Testis (tissue), 3 donors: Measurements from ENCODE around the gene VSIG8. TPM values are rescaled to one million over a fixed set of nuclear protein-coding genes. Genes with fewer than 3 reads are reported as not detected.

Source experiments
- DNase-seq: peaks from one replicate; pipeline ENCODE4 v3.0.0-alpha.2; 2019
- H3K27ac ChIP-seq, 2 donors: fragments of 200-600 bp; sonication (generic); one replicate each; pipeline ENCODE4 v1.5.1; 2019
- H3K27me3 ChIP-seq: fragments of 200-600 bp; sonication (generic); one replicate; pipeline ENCODE4 v1.5.1; 2019
- H3K36me3 ChIP-seq: fragments of 200-600 bp; sonication (generic); one replicate; pipeline ENCODE4 v1.5.1; 2017; ENCODE audit warnings: low read depth; ENCODE audit errors: missing control alignments
- H3K4me1 ChIP-seq: fragments of 200-600 bp; sonication (generic); one replicate; pipeline ENCODE4 v1.5.1; 2019
- H3K4me3 ChIP-seq, 2 donors: fragments of 200-600 bp; sonication (generic); one replicate each; pipeline ENCODE4 v1.5.1; 2017 to 2019
- H3K9me3 ChIP-seq: fragments of 200-600 bp; sonication (generic); one replicate; pipeline ENCODE4 v1.5.1; 2017
- POLR2A ChIP-seq: fragments of 450-650 bp; IDR thresholded peaks from one replicate; pipeline ENCODE4 v1.6.1; 2017; ENCODE audit warnings: antibody characterized with exemption, mild to moderate bottlenecking, moderate library complexity
- WGBS, 2 donors: methylation state at CpG; one replicate each; pipeline ENCODE4 v1.1.5; 2018; 5-methylcytosine and 5-hydroxymethylcytosine counted together
- intact Hi-C: fragments of 100-400 bp; cut with DNase I; formaldehyde crosslinking; loops from one replicate; pipeline ENCODE4 v1.15.1; 2023; ENCODE audit warnings: low total_unique reads
- polyA plus RNA-seq: library from polyadenylated mRNA; stranded (reverse); fragments of 350-450 nt; fragmentation: Illumina TruSeq; extraction: RNeasy Lipid Tissue Mini Kit (QIAGEN cat#74804); gene quantifications from one replicate; pipeline ENCODE4 v1.2.3, GENCODE V29; 2014; ENCODE audit warnings: low read depth, low replicate concordance; ENCODE audit not compliant: insufficient read depth
- total RNA-seq, 2 donors: library from RNA; depleted of rRNA; stranded (reverse); fragments of >200 nt; gene quantifications; one replicate each; pipeline ENCODE4 v1.2.3, GENCODE V29; 2016
- TF ChIP-seq, protein P1 (sequence below), 3 experiments: fragments of 450-650 bp in 2 of 3; fragments of 200-600 bp in 1 of 3; sonication (generic) in 1 of 3; IDR thresholded peaks; one replicate each; pipeline ENCODE4 v1.5.1; 2016 to 2019; ENCODE audit warnings: antibody characterized with exemption in 3 of 3, mild to moderate bottlenecking in 2 of 3, moderate library complexity in 1 of 3

The VSIG8 gene
- total and polyA plus RNA-seq, 3 donors from 2014 or later = 0.43 to 0.55 TPM; not detected in 1

DNA sequence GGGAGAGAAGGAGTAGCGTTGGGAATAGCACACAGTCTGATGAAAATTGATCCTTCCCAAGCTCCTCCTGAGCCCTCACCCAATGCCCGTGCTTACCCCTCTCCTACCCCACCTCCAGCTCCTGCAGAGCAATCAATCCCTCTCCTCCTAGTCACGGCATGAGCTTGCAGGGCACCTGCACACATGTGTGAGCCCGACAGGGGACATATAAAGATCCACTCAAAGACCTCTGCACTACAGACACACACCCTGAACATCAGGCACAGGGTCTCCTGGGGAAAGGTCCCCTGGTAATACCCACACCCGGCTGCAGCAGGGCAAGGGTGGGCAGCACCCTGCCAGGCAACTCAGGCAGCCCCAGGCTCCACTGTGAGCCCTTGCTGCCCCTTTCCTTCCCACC is 426 bp downstream of the VSIG8 start:
- Histone ChIP-seq H3K4me1 (no peaks in the 10 kb centered on the region), H3K27me3 (no peaks in the 10 kb centered on the region), H3K9me3 (no peaks in the 10 kb centered on the region), H3K27ac (no peak overlapping the region), H3K4me3 (no peak overlapping the region), H3K36me3 (no peaks in the 10 kb centered on the region)
- TF ChIP-seq, protein P1, sequence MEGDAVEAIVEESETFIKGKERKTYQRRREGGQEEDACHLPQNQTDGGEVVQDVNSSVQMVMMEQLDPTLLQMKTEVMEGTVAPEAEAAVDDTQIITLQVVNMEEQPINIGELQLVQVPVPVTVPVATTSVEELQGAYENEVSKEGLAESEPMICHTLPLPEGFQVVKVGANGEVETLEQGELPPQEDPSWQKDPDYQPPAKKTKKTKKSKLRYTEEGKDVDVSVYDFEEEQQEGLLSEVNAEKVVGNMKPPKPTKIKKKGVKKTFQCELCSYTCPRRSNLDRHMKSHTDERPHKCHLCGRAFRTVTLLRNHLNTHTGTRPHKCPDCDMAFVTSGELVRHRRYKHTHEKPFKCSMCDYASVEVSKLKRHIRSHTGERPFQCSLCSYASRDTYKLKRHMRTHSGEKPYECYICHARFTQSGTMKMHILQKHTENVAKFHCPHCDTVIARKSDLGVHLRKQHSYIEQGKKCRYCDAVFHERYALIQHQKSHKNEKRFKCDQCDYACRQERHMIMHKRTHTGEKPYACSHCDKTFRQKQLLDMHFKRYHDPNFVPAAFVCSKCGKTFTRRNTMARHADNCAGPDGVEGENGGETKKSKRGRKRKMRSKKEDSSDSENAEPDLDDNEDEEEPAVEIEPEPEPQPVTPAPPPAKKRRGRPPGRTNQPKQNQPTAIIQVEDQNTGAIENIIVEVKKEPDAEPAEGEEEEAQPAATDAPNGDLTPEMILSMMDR (IDR thresholded peaks at IDR 0.05) = no peak
- TF ChIP-seq POLR2A = no peak
- WGBS, 2 donors = 75 to 79% methylated on average over 5 of the region's 5 CpGs
- DNase-seq = no peak
- intact Hi-C loops = no loop called here

DNA sequence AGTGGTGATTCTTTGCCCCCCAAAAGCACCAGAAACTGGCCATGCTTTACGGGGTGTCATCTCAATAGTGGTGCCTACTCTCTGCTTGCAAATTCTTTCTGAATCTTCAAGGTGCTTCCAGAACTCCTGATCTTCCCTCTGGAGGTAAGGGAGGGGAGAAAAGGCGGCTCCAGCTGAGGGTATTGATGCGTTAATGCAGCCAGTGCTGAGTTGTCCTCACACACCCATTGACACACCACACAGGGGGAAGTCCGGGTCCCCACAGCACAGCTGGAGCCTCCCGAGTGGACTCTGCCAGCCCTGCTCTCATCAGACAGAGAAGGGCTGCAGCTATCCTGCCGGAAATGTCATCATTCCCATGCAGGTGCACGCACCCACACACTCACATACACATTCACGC is 1.2 kb downstream of the VSIG8 start:
- Histone ChIP-seq H3K27me3 (no peaks in the 10 kb centered on the region), H3K36me3 (no peaks in the 10 kb centered on the region), H3K4me1 (no peaks in the 10 kb centered on the region), H3K27ac (no peak overlapping the region), H3K9me3 (no peaks in the 10 kb centered on the region), H3K4me3 (no peak overlapping the region)
- WGBS, 2 donors = 85 to 88% methylated on average over 8 of the region's 8 CpGs
- DNase-seq = no peak
- intact Hi-C loops = no loop called here
- no peak for TF ChIP-seq POLR2A
- TF ChIP-seq, protein P1 (IDR thresholded peaks at IDR 0.05) = no peak

DNA sequence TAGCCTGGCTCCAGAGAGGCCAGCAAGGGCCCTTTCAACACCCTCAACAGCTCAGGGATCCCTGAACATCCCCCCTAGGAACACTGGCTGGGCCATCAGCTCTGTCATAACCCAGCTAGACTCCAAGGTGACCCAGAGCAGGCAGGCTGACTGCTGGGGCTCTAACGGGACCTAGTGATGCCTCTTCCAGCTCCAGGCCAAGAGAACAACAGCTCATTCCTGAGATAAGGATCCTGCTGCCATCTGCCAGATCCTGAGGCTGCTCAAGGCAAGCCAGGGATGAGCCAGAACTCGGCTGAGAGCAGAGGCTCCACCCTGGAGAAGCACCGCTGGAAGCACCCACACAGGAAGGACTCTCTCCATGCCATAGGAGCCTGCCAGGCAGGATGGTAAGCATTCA is 2.0 kb downstream of the VSIG8 start:
- TF ChIP-seq, protein P1 (IDR thresholded peaks at IDR 0.05) = no peak
- no peak for TF ChIP-seq POLR2A
- no peaks in the 10 kb centered on the region for H3K27me3 ChIP-seq
- no peak overlapping the region for H3K27ac ChIP-seq
- no peak overlapping the region for H3K4me3 ChIP-seq
- DNase-seq = no peak
- H3K9me3 ChIP-seq = no peaks in the 10 kb centered on the region
- H3K4me1 ChIP-seq = peaks cover 3% of the 10 kb centered on the region
- intact Hi-C loops = no loop called here
- WGBS, 2 donors = 33 to 58% methylated on average over 1 to 3 of the region's 3 CpGs
- H3K36me3 ChIP-seq = no peaks in the 10 kb centered on the region

DNA sequence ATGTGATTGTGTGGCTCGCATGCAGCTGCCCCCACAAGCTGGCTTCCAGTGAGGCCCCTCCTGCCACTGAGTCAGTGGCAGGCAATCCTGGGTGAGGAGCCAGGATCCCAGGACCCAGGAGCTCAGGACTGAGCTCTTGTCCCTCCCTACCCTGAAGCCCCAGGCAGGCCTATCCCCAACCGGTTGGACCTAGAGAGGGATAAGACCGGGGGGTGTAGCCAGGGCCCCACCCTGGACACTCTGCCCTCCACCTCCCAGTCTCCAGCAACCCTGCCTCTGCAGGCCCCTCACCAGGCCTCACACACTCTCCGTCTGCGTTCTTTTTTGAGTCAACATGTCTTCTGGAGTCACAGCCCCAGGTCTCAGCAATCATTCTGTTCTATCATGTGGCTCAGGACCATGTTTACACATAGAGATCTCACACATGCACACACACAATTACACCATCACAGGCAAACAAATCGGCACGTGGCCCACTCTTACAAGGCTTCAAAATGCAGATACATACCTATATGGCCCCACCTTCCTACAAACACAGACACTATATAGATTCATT is 2.6 kb downstream of the VSIG8 start:
- Histone ChIP-seq H3K27me3 (no peaks in the 10 kb centered on the region), H3K4me3 (no peak overlapping the region), H3K9me3 (no peaks in the 10 kb centered on the region), H3K4me1 (peaks cover 3% of the 10 kb centered on the region), H3K36me3 (no peaks in the 10 kb centered on the region), H3K27ac (no peak overlapping the region)
- intact Hi-C loops = no loop called here
- no peak for DNase-seq
- WGBS, 2 donors = 88 to 93% methylated on average over 5 to 7 of the region's 7 CpGs
- TF ChIP-seq, protein P1 (IDR thresholded peaks at IDR 0.05) = no peak
- no peak for TF ChIP-seq POLR2A

DNA sequence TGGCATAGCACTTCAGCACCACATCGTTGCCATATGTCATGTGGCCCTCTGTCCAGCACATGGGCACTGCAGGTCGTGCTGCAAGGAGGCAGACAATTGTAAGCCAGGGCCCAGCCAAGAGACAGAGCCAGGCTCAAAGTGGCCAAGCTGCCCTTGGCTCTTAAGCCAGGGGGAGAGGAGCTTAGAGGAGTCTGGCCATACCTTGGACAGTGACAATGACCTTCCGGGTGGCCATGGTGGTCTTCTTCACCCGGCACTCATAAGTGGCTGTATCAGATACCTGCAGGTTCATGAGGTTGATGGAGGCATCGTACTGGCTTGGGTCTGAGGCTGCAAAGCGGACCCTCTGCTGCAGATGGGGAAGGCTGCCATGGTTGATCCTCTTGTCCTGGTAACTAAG is 4.6 kb downstream of the VSIG8 start:
- Histone ChIP-seq H3K9me3 (no peaks in the 10 kb centered on the region), H3K36me3 (no peaks in the 10 kb centered on the region), H3K27ac (no peak overlapping the region), H3K4me1 (peaks cover 8% of the 10 kb centered on the region), H3K4me3 (no peak overlapping the region), H3K27me3 (no peaks in the 10 kb centered on the region)
- TF ChIP-seq POLR2A = no peak
- TF ChIP-seq, protein P1 (IDR thresholded peaks at IDR 0.05) = no peak
- DNase-seq = no peak
- WGBS, 2 donors = 89% methylated on average over 6 of the region's 6 CpGs; no CpG with 5 or more reads in 1 of the 2 donors
- intact Hi-C loops = no loop called here
